Suprapubic skin (tissue), 4 donors: Measurements from ENCODE around the gene MSH2. TPM values are rescaled to one million over a fixed set of nuclear protein-coding genes. Genes with fewer than 3 reads are reported as not detected.

Source experiments
- DNase-seq, 2 donors: peaks; one replicate each; pipeline ENCODE4 v3.0.0-alpha.2; 2019; ENCODE audit warnings: low spot score in 2 of 2
- H3K27ac ChIP-seq: fragments of 200-600 bp; sonication (generic); one replicate; pipeline ENCODE4 v1.5.1; 2019
- H3K27me3 ChIP-seq: fragments of 200-600 bp; sonication (generic); one replicate; pipeline ENCODE4 v1.5.1; 2019
- H3K36me3 ChIP-seq: fragments of 200-600 bp; sonication (generic); one replicate; pipeline ENCODE4 v1.5.1; 2019
- H3K4me1 ChIP-seq: fragments of 200-600 bp; sonication (generic); one replicate; pipeline ENCODE4 v1.5.1; 2019
- H3K4me3 ChIP-seq: fragments of 200-600 bp; sonication (generic); one replicate; pipeline ENCODE4 v1.5.1; 2019; ENCODE audit warnings: mild to moderate bottlenecking
- H3K9me3 ChIP-seq: fragments of 200-600 bp; sonication (generic); one replicate; pipeline ENCODE4 v1.5.1; 2019
- CTCF ChIP-seq, 2 donors: fragments of 200-600 bp in 1 of 2; fragments of 450-650 bp in 1 of 2; sonication (generic) in 1 of 2; IDR thresholded peaks; one replicate each; pipeline ENCODE4 v1.5.1; 2016 to 2019; ENCODE audit warnings: antibody characterized with exemption in 2 of 2, mild to moderate bottlenecking in 1 of 2, moderate library complexity in 1 of 2
- EP300 ChIP-seq: sonication (generic); formaldehyde crosslinking; IDR thresholded peaks from one replicate; pipeline ENCODE4 v1.6.1; 2017; ENCODE audit warnings: antibody characterized with exemption
- POLR2A ChIP-seq, 2 donors: fragments of 450-650 bp; IDR thresholded peaks; one replicate each; pipeline ENCODE4 v1.6.1; 2017; ENCODE audit warnings: antibody characterized with exemption in 2 of 2, mild to moderate bottlenecking in 2 of 2, moderate library complexity in 2 of 2
- POLR2AphosphoS5 ChIP-seq, 3 donors: sonication (generic); formaldehyde crosslinking; IDR thresholded peaks; one replicate each; pipeline ENCODE4 v1.6.1; 2017; ENCODE audit warnings: antibody characterized with exemption in 3 of 3
- WGBS: methylation state at CpG from one replicate; pipeline ENCODE4 v1.1.5; 2018; 5-methylcytosine and 5-hydroxymethylcytosine counted together
- total RNA-seq, 4 donors: library from RNA; depleted of rRNA; stranded (reverse); fragments of >200 nt; gene quantifications; one replicate each; pipeline ENCODE4 v1.1.0, GENCODE V29; 2016

The MSH2 gene
- total RNA-seq: 10 to 100 TPM; 11.8 to 18.1 (median 13.8) TPM

DNA sequence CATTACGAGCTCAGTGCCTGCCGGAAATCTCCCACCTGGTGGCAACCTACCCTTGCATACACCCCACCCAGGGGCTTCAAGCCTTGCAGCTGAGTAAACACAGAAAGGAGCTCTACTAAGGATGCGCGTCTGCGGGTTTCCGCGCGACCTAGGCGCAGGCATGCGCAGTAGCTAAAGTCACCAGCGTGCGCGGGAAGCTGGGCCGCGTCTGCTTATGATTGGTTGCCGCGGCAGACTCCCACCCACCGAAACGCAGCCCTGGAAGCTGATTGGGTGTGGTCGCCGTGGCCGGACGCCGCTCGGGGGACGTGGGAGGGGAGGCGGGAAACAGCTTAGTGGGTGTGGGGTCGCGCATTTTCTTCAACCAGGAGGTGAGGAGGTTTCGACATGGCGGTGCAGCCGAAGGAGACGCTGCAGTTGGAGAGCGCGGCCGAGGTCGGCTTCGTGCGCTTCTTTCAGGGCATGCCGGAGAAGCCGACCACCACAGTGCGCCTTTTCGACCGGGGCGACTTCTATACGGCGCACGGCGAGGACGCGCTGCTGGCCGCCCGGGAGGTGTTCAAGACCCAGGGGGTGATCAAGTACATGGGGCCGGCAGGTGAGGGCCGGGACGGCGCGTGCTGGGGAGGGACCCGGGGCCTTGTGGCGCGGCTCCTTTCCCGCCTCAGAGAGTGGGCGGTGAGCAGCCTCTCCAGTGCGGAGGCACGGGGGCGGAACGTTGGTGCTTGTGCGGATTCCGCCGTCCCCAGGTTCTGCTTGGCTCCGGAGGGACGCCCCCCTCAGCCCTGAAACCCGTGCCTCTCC lies at the start of gene MSH2:
Gene MSH2 (plus strand): TSS at position 352 of the 804 bp plus-strand sequence. CDS start 36 bp downstream, at position 388.
- H3K9me3 ChIP-seq: no peaks in the 10 kb centered on the region
- peaks cover 20% of the 10 kb centered on the region for H3K4me1 ChIP-seq
- peak within 1 kb of the TSS; percentile 71 for H3K4me3 ChIP-seq
- no peaks in the 10 kb centered on the region for H3K36me3 ChIP-seq
- peak; percentile 95 to 97 for DNase-seq
- TF ChIP-seq EP300 (no peak), POLR2AphosphoS5 (IDR thresholded peaks at IDR 0.05) (no peak), POLR2A (IDR thresholded peaks at IDR 0.05) (no peak), CTCF (IDR thresholded peaks at IDR 0.05) (no peak)
- H3K27me3 ChIP-seq: no peaks in the 10 kb centered on the region
- 0% methylated on average over 72 of the region's 73 CpGs for WGBS
- peak within 1 kb of the TSS; percentile 42 for H3K27ac ChIP-seq

GRCh38 chr2:47354013-47354847 lies 48.7 kb upstream of the MSH2 start:
- no peaks in the 10 kb centered on the region for H3K27me3 ChIP-seq
- H3K9me3 ChIP-seq: no peaks in the 10 kb centered on the region
- H3K4me1 ChIP-seq: peaks cover 3% of the 10 kb centered on the region
- 89% methylated on average over 11 of the region's 11 CpGs for WGBS
- TF ChIP-seq EP300: no peak
- TF ChIP-seq POLR2AphosphoS5 (IDR thresholded peaks at IDR 0.05): no peak
- no peak for TF ChIP-seq CTCF (IDR thresholded peaks at IDR 0.05)
- TF ChIP-seq POLR2A (IDR thresholded peaks at IDR 0.05): no peak
- DNase-seq: peak in 1 of 2 donors; percentile 53
- no peaks in the 10 kb centered on the region for H3K36me3 ChIP-seq
- H3K4me3 ChIP-seq: no peak overlapping the region
- no peak overlapping the region for H3K27ac ChIP-seq

GRCh38 chr2:47354848-47355204 lies 48.1 kb upstream of the MSH2 start:
- no peak overlapping the region for H3K27ac ChIP-seq
- H3K4me1 ChIP-seq: peaks cover 3% of the 10 kb centered on the region
- no peaks in the 10 kb centered on the region for H3K9me3 ChIP-seq
- H3K4me3 ChIP-seq: no peak overlapping the region
- DNase-seq: no peak
- TF ChIP-seq POLR2AphosphoS5 (IDR thresholded peaks at IDR 0.05) (no peak), POLR2A (IDR thresholded peaks at IDR 0.05) (no peak), EP300 (no peak), CTCF (IDR thresholded peaks at IDR 0.05) (no peak)
- 78% methylated on average over 5 of the region's 5 CpGs for WGBS
- H3K27me3 ChIP-seq: no peaks in the 10 kb centered on the region
- no peaks in the 10 kb centered on the region for H3K36me3 ChIP-seq

DNA sequence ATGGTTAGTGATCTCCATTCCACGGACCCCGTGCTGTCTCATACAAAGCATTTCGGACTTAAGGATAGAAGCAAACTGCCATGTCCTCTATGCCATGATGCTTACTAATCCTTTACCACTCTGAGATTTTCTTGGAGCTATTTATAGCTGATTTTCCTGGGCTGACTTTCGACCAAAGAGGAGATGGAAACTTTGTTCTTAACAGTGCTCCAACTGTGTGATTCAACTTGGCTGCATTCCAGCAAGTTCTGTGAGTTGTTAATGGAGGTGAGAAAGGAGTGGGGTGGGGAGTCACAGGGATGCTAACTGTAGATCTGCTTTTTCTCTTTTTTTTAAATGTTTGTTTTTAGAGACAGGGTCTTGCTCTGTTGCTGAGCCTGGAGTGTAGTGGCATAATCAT lies 45.5 kb upstream of the MSH2 start:
- no peak for DNase-seq
- Histone ChIP-seq H3K27me3 (no peaks in the 10 kb centered on the region), H3K36me3 (no peaks in the 10 kb centered on the region), H3K9me3 (no peaks in the 10 kb centered on the region), H3K4me3 (no peak overlapping the region), H3K27ac (no peak overlapping the region), H3K4me1 (peaks cover 3% of the 10 kb centered on the region)
- 69% methylated on average over 4 of the region's 4 CpGs for WGBS
- no peak for TF ChIP-seq CTCF (IDR thresholded peaks at IDR 0.05)
- TF ChIP-seq POLR2A (IDR thresholded peaks at IDR 0.05): no peak
- TF ChIP-seq EP300: no peak
- no peak for TF ChIP-seq POLR2AphosphoS5 (IDR thresholded peaks at IDR 0.05)

DNA sequence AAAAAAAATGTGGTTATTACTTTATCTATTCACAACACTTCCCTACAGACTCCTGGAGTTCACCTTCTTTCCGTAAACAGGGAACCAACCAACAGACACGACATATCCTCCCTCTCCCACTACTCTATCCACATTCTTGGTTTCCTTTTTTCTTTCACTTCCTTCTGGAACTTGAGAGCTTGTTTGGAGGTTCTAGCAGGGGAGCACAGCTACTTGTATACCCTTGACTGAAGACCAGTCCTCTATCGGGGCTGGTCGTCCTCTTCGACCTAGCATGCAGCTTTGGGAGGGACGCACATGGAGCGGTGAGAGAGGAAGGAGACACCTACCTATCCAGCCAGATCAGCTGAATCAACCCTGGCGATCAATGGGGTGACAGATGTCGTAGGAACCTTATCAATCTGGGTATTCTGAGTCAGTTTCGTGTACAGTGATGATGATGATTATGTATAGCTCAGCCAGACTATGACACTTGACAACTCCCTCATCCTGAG lies 43.5 kb upstream of the MSH2 start:
- Histone ChIP-seq H3K4me1 (peaks cover 3% of the 10 kb centered on the region), H3K27me3 (no peaks in the 10 kb centered on the region), H3K36me3 (no peaks in the 10 kb centered on the region), H3K27ac (no peak overlapping the region), H3K9me3 (no peaks in the 10 kb centered on the region), H3K4me3 (no peak overlapping the region)
- TF ChIP-seq POLR2AphosphoS5 (IDR thresholded peaks at IDR 0.05): no peak
- no peak for TF ChIP-seq CTCF (IDR thresholded peaks at IDR 0.05)
- TF ChIP-seq EP300: no peak
- TF ChIP-seq POLR2A (IDR thresholded peaks at IDR 0.05): no peak
- no peak for DNase-seq
- WGBS: 86% methylated on average over 10 of the region's 10 CpGs
